Mucosa of stomach (tissue), 1 donor: ENCODE results near the gene CXorf51A.
"Not testable (repeated sequence)": the region's sequence is repeated elsewhere in the genome, so short reads cannot be mapped to it uniquely, and the experiment has no call there.

ENCODE experiments used
- H3K27me3 ChIP-seq: one replicate; pipeline ENCODE4 v1.7.0; 2013; ENCODE audit warnings: mild to moderate bottlenecking, low read length; ENCODE audit not compliant: control insufficient read depth, insufficient read depth
- H3K36me3 ChIP-seq: one replicate; pipeline ENCODE4 v1.7.0; 2013; ENCODE audit warnings: low read length; ENCODE audit not compliant: control insufficient read depth, insufficient read depth
- H3K4me1 ChIP-seq: one replicate; pipeline ENCODE4 v1.7.0; 2013; ENCODE audit warnings: mild to moderate bottlenecking, low read length; ENCODE audit not compliant: control insufficient read depth, insufficient read depth
- H3K4me3 ChIP-seq: one replicate; pipeline ENCODE4 v1.7.0; 2013; ENCODE audit warnings: low read length
- H3K9ac ChIP-seq: one replicate; pipeline ENCODE4 v1.7.0; 2013; ENCODE audit warnings: mild to moderate bottlenecking, low read length, moderate library complexity
- H3K9me3 ChIP-seq: one replicate; pipeline ENCODE4 v1.7.0; 2013; ENCODE audit warnings: mild to moderate bottlenecking, low read length, moderate library complexity; ENCODE audit not compliant: control insufficient read depth
- donor health status: Pancreatic carcinoma.

Gene CXorf51A

GRCh38 chrX:146814644-146815043 is at the start of gene CXorf51A:
TSS of gene CXorf51A (minus strand) at chrX:146814744. CDS start at chrX:146814723, 21 bp downstream.
- H3K36me3 ChIP-seq, H3K4me3 ChIP-seq, H3K9ac ChIP-seq, H3K9me3 ChIP-seq, H3K27me3 ChIP-seq, H3K4me1 ChIP-seq: not testable (repeated sequence)

GRCh38 chrX:146863566-146863965 is 49.0 kb upstream of the CXorf51A start:
- H3K9me3 ChIP-seq = no peaks in the 10 kb centered on the region
- H3K27me3 ChIP-seq = no peaks in the 10 kb centered on the region
- H3K36me3 ChIP-seq = no peaks in the 10 kb centered on the region
- no peaks in the 10 kb centered on the region for H3K4me1 ChIP-seq
- no peak overlapping the region for H3K9ac ChIP-seq
- H3K4me3 ChIP-seq = no peak overlapping the region

GRCh38 chrX:146854281-146854680 is 39.7 kb upstream of the CXorf51A start:
- Histone ChIP-seq H3K9ac (no peak overlapping the region), H3K4me1 (no peaks in the 10 kb centered on the region), H3K36me3 (no peaks in the 10 kb centered on the region), H3K4me3 (no peak overlapping the region), H3K9me3 (no peaks in the 10 kb centered on the region), H3K27me3 (no peaks in the 10 kb centered on the region)

- no peaks in the 10 kb centered on the region for H3K36me3 ChIP-seq
- H3K9ac ChIP-seq = no peak overlapping the region
- no peaks in the 10 kb centered on the region for H3K4me1 ChIP-seq
- no peak overlapping the region for H3K4me3 ChIP-seq
- H3K9me3 ChIP-seq = no peaks in the 10 kb centered on the region
- no peaks in the 10 kb centered on the region for H3K27me3 ChIP-seq
Measured at GRCh38 chrX:146831994-146832393, 17.4 kb upstream of the CXorf51A start.

GRCh38 chrX:146809471-146809870 is 5.1 kb downstream of the CXorf51A start, which contains the start of gene CXorf51B:
TSS of gene CXorf51B (plus strand) at chrX:146809771. CDS start at chrX:146809792, 21 bp downstream.
- H3K9me3 ChIP-seq, H3K36me3 ChIP-seq, H3K27me3 ChIP-seq, H3K4me3 ChIP-seq, H3K9ac ChIP-seq, H3K4me1 ChIP-seq: not testable (repeated sequence)
